ENCODE measurements around the gene TFF1.

The TFF1 gene

GRCh38 chr21:42387164-42387563, 20.8 kb upstream of the TFF1 start:
- H3K27ac ChIP-seq: no peak overlapping the region
- TF ChIP-seq ZFX (IDR thresholded peaks at IDR 0.05; ENCODE audit: borderline replicate concordance) (no peak), CTCF (IDR thresholded peaks at IDR 0.05) (no peak)

GRCh38 chr21:42386034-42386591, 19.8 kb upstream of the TFF1 start:
- no peak overlapping the region for H3K27ac ChIP-seq
- TF ChIP-seq CTCF (IDR thresholded peaks at IDR 0.05) (no peak), ZFX (IDR thresholded peaks at IDR 0.05; ENCODE audit: borderline replicate concordance) (no peak)

- TF ChIP-seq CTCF (IDR thresholded peaks at IDR 0.05) (no peak), ZFX (IDR thresholded peaks at IDR 0.05; ENCODE audit: borderline replicate concordance) (no peak)
- H3K27ac ChIP-seq: no peak overlapping the region
These were observed 19.3 kb upstream of the TFF1 start for GRCh38 chr21:42385619-42386018.

- no peak overlapping the region for H3K27ac ChIP-seq
These were observed 18.7 kb upstream of the TFF1 start for GRCh38 chr21:42384989-42385388.

GRCh38 chr21:42384156-42384945, 18.0 kb upstream of the TFF1 start:
- TF ChIP-seq CTCF (IDR thresholded peaks at IDR 0.05): no peak
- TF ChIP-seq ZFX (IDR thresholded peaks at IDR 0.05; ENCODE audit: borderline replicate concordance): no peak
- H3K27ac ChIP-seq: no peak overlapping the region

More at GRCh38 chr21:42384989-42385388, 18.7 kb upstream of the TFF1 start:
- TF ChIP-seq ZFX (IDR thresholded peaks at IDR 0.05; ENCODE audit: borderline replicate concordance) (no peak), CTCF (IDR thresholded peaks at IDR 0.05) (no peak)

GRCh38 chr21:42383331-42383730, 17.0 kb upstream of the TFF1 start:
- TF ChIP-seq CTCF (IDR thresholded peaks at IDR 0.05): no peak
- TF ChIP-seq ZFX (IDR thresholded peaks at IDR 0.05; ENCODE audit: borderline replicate concordance): no peak
- H3K27ac ChIP-seq: no peak overlapping the region

- TF ChIP-seq CTCF (IDR thresholded peaks at IDR 0.05) (no peak), ZFX (IDR thresholded peaks at IDR 0.05; ENCODE audit: borderline replicate concordance) (no peak)
- no peak overlapping the region for H3K27ac ChIP-seq
These were observed 16.6 kb upstream of the TFF1 start for GRCh38 chr21:42382915-42383314.

Measured in 22Rv1 (cell line).